Testis (tissue), 2 donors: ENCODE data around the gene PLCD1.

Source experiments
- POLR2A ChIP-seq: fragments of 450-650 bp; IDR thresholded peaks from one replicate; pipeline ENCODE4 v1.6.1; 2017; ENCODE audit warnings: antibody characterized with exemption, mild to moderate bottlenecking, moderate library complexity
- TF ChIP-seq, protein P1 (sequence below), 3 experiments: fragments of 450-650 bp in 2 of 3; fragments of 200-600 bp in 1 of 3; sonication (generic) in 1 of 3; IDR thresholded peaks; one replicate each; pipeline ENCODE4 v1.5.1; 2016 to 2019; ENCODE audit warnings: antibody characterized with exemption in 3 of 3, mild to moderate bottlenecking in 2 of 3, moderate library complexity in 1 of 3

DNA sequence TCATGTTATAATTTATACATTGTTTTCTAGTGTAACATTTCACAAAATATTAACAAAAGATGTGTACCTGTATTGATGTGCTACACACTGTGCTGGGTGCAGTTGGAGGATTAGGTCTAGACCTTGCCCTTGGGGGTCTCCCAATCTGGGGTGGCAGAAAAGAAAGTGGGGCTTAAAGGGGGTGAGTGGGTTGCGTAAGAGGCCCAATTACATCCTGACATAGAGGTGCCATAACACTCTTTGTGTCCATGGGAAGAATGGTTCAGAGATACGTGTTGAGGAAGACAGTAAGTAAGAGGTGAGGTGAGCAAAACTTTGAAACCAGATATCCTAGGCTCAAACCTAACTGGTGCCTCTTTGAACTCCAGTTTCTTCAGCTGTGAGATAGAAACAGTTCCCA lies 40.6 kb upstream of the PLCD1 start:
- no peak for TF ChIP-seq POLR2A
- TF ChIP-seq, protein P1, sequence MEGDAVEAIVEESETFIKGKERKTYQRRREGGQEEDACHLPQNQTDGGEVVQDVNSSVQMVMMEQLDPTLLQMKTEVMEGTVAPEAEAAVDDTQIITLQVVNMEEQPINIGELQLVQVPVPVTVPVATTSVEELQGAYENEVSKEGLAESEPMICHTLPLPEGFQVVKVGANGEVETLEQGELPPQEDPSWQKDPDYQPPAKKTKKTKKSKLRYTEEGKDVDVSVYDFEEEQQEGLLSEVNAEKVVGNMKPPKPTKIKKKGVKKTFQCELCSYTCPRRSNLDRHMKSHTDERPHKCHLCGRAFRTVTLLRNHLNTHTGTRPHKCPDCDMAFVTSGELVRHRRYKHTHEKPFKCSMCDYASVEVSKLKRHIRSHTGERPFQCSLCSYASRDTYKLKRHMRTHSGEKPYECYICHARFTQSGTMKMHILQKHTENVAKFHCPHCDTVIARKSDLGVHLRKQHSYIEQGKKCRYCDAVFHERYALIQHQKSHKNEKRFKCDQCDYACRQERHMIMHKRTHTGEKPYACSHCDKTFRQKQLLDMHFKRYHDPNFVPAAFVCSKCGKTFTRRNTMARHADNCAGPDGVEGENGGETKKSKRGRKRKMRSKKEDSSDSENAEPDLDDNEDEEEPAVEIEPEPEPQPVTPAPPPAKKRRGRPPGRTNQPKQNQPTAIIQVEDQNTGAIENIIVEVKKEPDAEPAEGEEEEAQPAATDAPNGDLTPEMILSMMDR (IDR thresholded peaks at IDR 0.05) = no peak
